GM23338 (cell line): ENCODE data around the gene MYD88. TPM values are rescaled to one million over a fixed set of nuclear protein-coding genes. Genes with fewer than 3 reads are reported as not detected.

ENCODE experiments used
- ATAC-seq: fragments of 200-7000 bp; cut with Tn5 transposase; 3 replicates; pipeline ENCODE4 v1.9.1; 2020
- DNase-seq: peaks from one replicate; pipeline ENCODE4 v3.0.0-alpha.2; 2015; ENCODE audit warnings: low spot score
- H2AFZ ChIP-seq: fragments of 200-600 bp; sonication (generic); 2 replicates; pipeline ENCODE4 v1.8.0; 2016; ENCODE audit warnings: antibody characterized with exemption, mild to moderate bottlenecking, moderate library complexity
- H3F3A ChIP-seq: fragments of 200-600 bp; sonication (generic); replicated peaks from 2 replicates; pipeline ENCODE4 v1.8.0; 2017; ENCODE audit warnings: antibody characterized with exemption, mixed run types, low read depth
- H3K27ac ChIP-seq: fragments of 200-600 bp; sonication (generic); 2 replicates; pipeline ENCODE4 v1.6.1; 2016; ENCODE audit warnings: low read depth
- H3K27me3 ChIP-seq: fragments of 200-600 bp; sonication (generic); 2 replicates; pipeline ENCODE4 v1.8.0; 2016; ENCODE audit warnings: mild to moderate bottlenecking, mixed run types, moderate library complexity; ENCODE audit not compliant: insufficient read depth
- H3K36me3 ChIP-seq: fragments of 200-600 bp; sonication (generic); 2 replicates; pipeline ENCODE4 v1.8.0; 2016; ENCODE audit warnings: mild to moderate bottlenecking; ENCODE audit not compliant: insufficient read depth
- H3K4me1 ChIP-seq: fragments of 200-600 bp; sonication (generic); 2 replicates; pipeline ENCODE4 v1.8.0; 2016; ENCODE audit warnings: mild to moderate bottlenecking, moderate library complexity; ENCODE audit not compliant: insufficient read depth
- H3K4me2 ChIP-seq: fragments of 200-600 bp; sonication (generic); 2 replicates; pipeline ENCODE4 v1.7.1; 2017; ENCODE audit warnings: mixed run types
- H3K4me3 ChIP-seq: fragments of 200-600 bp; sonication (generic); 2 replicates; pipeline ENCODE4 v1.6.1; 2016; ENCODE audit warnings: mixed run types
- H3K79me2 ChIP-seq: fragments of 200-600 bp; sonication (generic); replicated peaks from 2 replicates; pipeline ENCODE4 v1.8.0; 2017; ENCODE audit warnings: mild to moderate bottlenecking; ENCODE audit not compliant: insufficient read depth
- H3K9me2 ChIP-seq: fragments of 200-600 bp; sonication (generic); 2 replicates; pipeline ENCODE4 v1.8.0; 2017; ENCODE audit not compliant: insufficient read depth
- H4K20me1 ChIP-seq: fragments of 200-600 bp; sonication (generic); replicated peaks from 2 replicates; pipeline ENCODE4 v1.8.0; 2017; ENCODE audit warnings: mild to moderate bottlenecking; ENCODE audit not compliant: insufficient read depth
- H3K27ac Mint-ChIP-seq: 2 replicates; pipeline ENCODE4 v1.8.0; 2020; ENCODE audit warnings: inconsistent platforms, mild to moderate bottlenecking, moderate library complexity, mixed read lengths
- H3K27me3 Mint-ChIP-seq: 3 replicates; pipeline ENCODE4 v1.8.0; 2022; ENCODE audit warnings: low read depth, mild to moderate bottlenecking, moderate library complexity, mixed read lengths, inconsistent platforms; ENCODE audit not compliant: insufficient read depth, poor library complexity
- H3K36me3 Mint-ChIP-seq: 3 replicates; pipeline ENCODE4 v1.8.0; 2021; ENCODE audit warnings: low read depth, mild to moderate bottlenecking, inconsistent platforms, moderate library complexity, mixed read lengths
- H3K4me1 Mint-ChIP-seq: 3 replicates; pipeline ENCODE4 v1.8.0; 2020; ENCODE audit warnings: mild to moderate bottlenecking, inconsistent platforms, mixed read lengths
- H3K4me3 Mint-ChIP-seq: 3 replicates; pipeline ENCODE4 v1.8.0; 2021; ENCODE audit warnings: moderate library complexity, mild to moderate bottlenecking, inconsistent platforms, mixed read lengths
- H3K9me3 Mint-ChIP-seq: 3 replicates; pipeline ENCODE4 v1.8.0; 2020; ENCODE audit warnings: moderate library complexity, mild to moderate bottlenecking, inconsistent platforms, mixed read lengths
- CREB1 ChIP-seq: fragments of 250-450 bp; sonication (Bioruptor Pico); IDR thresholded peaks from 2 replicates; pipeline ENCODE4 v1.5.0; 2020; ENCODE audit warnings: low read depth, mild to moderate bottlenecking, moderate library complexity
- EZH2 ChIP-seq: fragments of 200-600 bp; sonication (generic); IDR thresholded peaks from one replicate; pipeline ENCODE4 v1.8.0; 2017; ENCODE audit warnings: antibody characterized with exemption, mild to moderate bottlenecking, low read depth; ENCODE audit not compliant: unreplicated experiment
- EZH2phosphoT487 ChIP-seq: fragments of 200-600 bp; sonication (generic); IDR thresholded peaks from one replicate; pipeline ENCODE4 v1.8.1; 2018; ENCODE audit warnings: antibody characterized with exemption; ENCODE audit not compliant: unreplicated experiment
- JUNB ChIP-seq: IDR thresholded peaks from one replicate; pipeline ENCODE4 v1.6.1; 2016; ENCODE audit warnings: antibody characterized with exemption; ENCODE audit not compliant: unreplicated experiment
- NANOG ChIP-seq: IDR thresholded peaks from 2 replicates; pipeline ENCODE4 v1.6.1; 2016; ENCODE audit warnings: antibody characterized with exemption, borderline replicate concordance
- POLR2AphosphoS5 ChIP-seq: IDR thresholded peaks from 2 replicates; pipeline ENCODE4 v1.6.1; 2016; ENCODE audit warnings: antibody characterized with exemption, low read depth
- STAT1 ChIP-seq: IDR thresholded peaks from one replicate; pipeline ENCODE4 v1.6.1; 2016; ENCODE audit warnings: antibody characterized with exemption; ENCODE audit not compliant: unreplicated experiment
- ZNF114 ChIP-seq: fragments of 250-450 bp; sonication (Bioruptor Pico); IDR thresholded peaks from 2 replicates; pipeline ENCODE4 v1.5.0; 2020; ENCODE audit warnings: mild to moderate bottlenecking, moderate library complexity
- ZNF331 ChIP-seq: fragments of 250-450 bp; sonication (Bioruptor Pico); IDR thresholded peaks from 2 replicates; pipeline ENCODE4 v1.5.0; 2020; ENCODE audit warnings: low read depth, mild to moderate bottlenecking, moderate library complexity
- polyA plus RNA-seq: library from polyadenylated mRNA; unstranded; fragments of >200 nt; fragmentation: Nextera tagmentation; extraction: Ambion mirVana; gene quantifications from 2 replicates; pipeline ENCODE4 v1.2.1, GENCODE V29; 2016
- total RNA-seq: library from RNA; depleted of rRNA; stranded (reverse); fragments of >200 nt; shearing (Covaris generic); gene quantifications from 2 replicates; pipeline ENCODE4 v1.2.3, GENCODE V29; 2014
- TF ChIP-seq, protein P1 (sequence below), 2 experiments: fragments of 200-600 bp in 1 of 2; sonication (generic) in 1 of 2; conservative IDR thresholded peaks; 2 replicates each; pipeline versions ENCODE4 v1.5.1 to v1.6.1; 2016 to 2017; ENCODE audit warnings: antibody characterized with exemption in 2 of 2, low read depth in 2 of 2, mild to moderate bottlenecking in 2 of 2, moderate library complexity in 1 of 2
- TF ChIP-seq, protein P2 (sequence below): fragments of 250-450 bp; sonication (Bioruptor Pico); IDR thresholded peaks from 2 replicates; pipeline ENCODE4 v1.5.0; 2020; ENCODE audit warnings: mild to moderate bottlenecking, moderate library complexity
- TF ChIP-seq, protein P3 (sequence below): IDR thresholded peaks from one replicate; pipeline ENCODE4 v1.6.1; 2018; ENCODE audit warnings: antibody characterized with exemption; ENCODE audit not compliant: unreplicated experiment
- TF ChIP-seq, protein P4 (sequence below): IDR thresholded peaks from 2 replicates; pipeline ENCODE4 v1.6.1; 2016; ENCODE audit warnings: antibody characterized with exemption

MYD88 gene
- total and polyA plus RNA-seq, 2 experiments from 2014 or later, result 15.5 to 26.0 TPM

DNA sequence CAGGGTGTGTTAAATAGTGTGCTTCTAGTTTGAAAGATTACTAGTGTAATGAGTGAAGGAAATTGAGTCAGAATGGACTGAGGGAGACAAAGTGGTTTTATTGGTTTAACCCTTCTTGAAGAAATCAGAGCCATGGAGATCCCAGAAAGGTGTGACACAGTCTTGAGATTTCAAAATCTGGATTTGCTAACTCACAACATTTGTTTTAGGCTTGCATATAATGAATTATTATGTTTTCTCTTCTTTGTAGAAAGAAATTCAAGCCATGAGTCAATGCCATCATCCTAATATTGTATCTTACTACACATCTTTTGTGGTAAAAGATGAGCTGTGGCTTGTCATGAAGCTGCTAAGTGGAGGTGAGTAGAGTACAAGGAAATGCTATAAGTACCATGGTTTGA, 52.0 kb downstream of the MYD88 start:
- H2AFZ ChIP-seq, result no peak overlapping the region
- no peak overlapping the region for H3K27ac Mint-ChIP-seq
- H3K4me1 ChIP-seq, result no peaks in the 10 kb centered on the region
- no peaks in the 10 kb centered on the region for H3K9me2 ChIP-seq
- H3K4me1 Mint-ChIP-seq, result no peaks in the 10 kb centered on the region
- DNase-seq (no peak), ATAC-seq (no peak)
- peaks cover 4% of the 10 kb centered on the region; the same call in 1 of the 2 replicates for H4K20me1 ChIP-seq
- no peak overlapping the region for H3K4me2 ChIP-seq
- H3F3A ChIP-seq, result no peaks in the 10 kb centered on the region
- H3K4me3 ChIP-seq, result no peak overlapping the region
- H3K36me3 ChIP-seq, result peaks cover 5% of the 10 kb centered on the region
- peaks cover 18% of the 10 kb centered on the region for H3K36me3 Mint-ChIP-seq
- H3K9me3 Mint-ChIP-seq, result no peaks in the 10 kb centered on the region
- no peaks in the 10 kb centered on the region for H3K27me3 ChIP-seq
- no peak overlapping the region for H3K27ac ChIP-seq
- 0 out of 2 replicates have a peak, but pooled peaks cover 3% of the 10 kb centered on the region for H3K79me2 ChIP-seq
- H3K27me3 Mint-ChIP-seq, result no peaks in the 10 kb centered on the region
- no peak overlapping the region for H3K4me3 Mint-ChIP-seq
- TF ChIP-seq, protein P1, sequence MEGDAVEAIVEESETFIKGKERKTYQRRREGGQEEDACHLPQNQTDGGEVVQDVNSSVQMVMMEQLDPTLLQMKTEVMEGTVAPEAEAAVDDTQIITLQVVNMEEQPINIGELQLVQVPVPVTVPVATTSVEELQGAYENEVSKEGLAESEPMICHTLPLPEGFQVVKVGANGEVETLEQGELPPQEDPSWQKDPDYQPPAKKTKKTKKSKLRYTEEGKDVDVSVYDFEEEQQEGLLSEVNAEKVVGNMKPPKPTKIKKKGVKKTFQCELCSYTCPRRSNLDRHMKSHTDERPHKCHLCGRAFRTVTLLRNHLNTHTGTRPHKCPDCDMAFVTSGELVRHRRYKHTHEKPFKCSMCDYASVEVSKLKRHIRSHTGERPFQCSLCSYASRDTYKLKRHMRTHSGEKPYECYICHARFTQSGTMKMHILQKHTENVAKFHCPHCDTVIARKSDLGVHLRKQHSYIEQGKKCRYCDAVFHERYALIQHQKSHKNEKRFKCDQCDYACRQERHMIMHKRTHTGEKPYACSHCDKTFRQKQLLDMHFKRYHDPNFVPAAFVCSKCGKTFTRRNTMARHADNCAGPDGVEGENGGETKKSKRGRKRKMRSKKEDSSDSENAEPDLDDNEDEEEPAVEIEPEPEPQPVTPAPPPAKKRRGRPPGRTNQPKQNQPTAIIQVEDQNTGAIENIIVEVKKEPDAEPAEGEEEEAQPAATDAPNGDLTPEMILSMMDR (conservative IDR thresholded peaks at IDR 0.05; ENCODE audit: low read depth in 2 of 2), result no peak
- no peak for TF ChIP-seq CREB1
- TF ChIP-seq POLR2AphosphoS5, result no peak
- TF ChIP-seq STAT1, result no peak
- TF ChIP-seq EZH2, result no peak
- no peak for TF ChIP-seq JUNB
- TF ChIP-seq, protein P2, sequence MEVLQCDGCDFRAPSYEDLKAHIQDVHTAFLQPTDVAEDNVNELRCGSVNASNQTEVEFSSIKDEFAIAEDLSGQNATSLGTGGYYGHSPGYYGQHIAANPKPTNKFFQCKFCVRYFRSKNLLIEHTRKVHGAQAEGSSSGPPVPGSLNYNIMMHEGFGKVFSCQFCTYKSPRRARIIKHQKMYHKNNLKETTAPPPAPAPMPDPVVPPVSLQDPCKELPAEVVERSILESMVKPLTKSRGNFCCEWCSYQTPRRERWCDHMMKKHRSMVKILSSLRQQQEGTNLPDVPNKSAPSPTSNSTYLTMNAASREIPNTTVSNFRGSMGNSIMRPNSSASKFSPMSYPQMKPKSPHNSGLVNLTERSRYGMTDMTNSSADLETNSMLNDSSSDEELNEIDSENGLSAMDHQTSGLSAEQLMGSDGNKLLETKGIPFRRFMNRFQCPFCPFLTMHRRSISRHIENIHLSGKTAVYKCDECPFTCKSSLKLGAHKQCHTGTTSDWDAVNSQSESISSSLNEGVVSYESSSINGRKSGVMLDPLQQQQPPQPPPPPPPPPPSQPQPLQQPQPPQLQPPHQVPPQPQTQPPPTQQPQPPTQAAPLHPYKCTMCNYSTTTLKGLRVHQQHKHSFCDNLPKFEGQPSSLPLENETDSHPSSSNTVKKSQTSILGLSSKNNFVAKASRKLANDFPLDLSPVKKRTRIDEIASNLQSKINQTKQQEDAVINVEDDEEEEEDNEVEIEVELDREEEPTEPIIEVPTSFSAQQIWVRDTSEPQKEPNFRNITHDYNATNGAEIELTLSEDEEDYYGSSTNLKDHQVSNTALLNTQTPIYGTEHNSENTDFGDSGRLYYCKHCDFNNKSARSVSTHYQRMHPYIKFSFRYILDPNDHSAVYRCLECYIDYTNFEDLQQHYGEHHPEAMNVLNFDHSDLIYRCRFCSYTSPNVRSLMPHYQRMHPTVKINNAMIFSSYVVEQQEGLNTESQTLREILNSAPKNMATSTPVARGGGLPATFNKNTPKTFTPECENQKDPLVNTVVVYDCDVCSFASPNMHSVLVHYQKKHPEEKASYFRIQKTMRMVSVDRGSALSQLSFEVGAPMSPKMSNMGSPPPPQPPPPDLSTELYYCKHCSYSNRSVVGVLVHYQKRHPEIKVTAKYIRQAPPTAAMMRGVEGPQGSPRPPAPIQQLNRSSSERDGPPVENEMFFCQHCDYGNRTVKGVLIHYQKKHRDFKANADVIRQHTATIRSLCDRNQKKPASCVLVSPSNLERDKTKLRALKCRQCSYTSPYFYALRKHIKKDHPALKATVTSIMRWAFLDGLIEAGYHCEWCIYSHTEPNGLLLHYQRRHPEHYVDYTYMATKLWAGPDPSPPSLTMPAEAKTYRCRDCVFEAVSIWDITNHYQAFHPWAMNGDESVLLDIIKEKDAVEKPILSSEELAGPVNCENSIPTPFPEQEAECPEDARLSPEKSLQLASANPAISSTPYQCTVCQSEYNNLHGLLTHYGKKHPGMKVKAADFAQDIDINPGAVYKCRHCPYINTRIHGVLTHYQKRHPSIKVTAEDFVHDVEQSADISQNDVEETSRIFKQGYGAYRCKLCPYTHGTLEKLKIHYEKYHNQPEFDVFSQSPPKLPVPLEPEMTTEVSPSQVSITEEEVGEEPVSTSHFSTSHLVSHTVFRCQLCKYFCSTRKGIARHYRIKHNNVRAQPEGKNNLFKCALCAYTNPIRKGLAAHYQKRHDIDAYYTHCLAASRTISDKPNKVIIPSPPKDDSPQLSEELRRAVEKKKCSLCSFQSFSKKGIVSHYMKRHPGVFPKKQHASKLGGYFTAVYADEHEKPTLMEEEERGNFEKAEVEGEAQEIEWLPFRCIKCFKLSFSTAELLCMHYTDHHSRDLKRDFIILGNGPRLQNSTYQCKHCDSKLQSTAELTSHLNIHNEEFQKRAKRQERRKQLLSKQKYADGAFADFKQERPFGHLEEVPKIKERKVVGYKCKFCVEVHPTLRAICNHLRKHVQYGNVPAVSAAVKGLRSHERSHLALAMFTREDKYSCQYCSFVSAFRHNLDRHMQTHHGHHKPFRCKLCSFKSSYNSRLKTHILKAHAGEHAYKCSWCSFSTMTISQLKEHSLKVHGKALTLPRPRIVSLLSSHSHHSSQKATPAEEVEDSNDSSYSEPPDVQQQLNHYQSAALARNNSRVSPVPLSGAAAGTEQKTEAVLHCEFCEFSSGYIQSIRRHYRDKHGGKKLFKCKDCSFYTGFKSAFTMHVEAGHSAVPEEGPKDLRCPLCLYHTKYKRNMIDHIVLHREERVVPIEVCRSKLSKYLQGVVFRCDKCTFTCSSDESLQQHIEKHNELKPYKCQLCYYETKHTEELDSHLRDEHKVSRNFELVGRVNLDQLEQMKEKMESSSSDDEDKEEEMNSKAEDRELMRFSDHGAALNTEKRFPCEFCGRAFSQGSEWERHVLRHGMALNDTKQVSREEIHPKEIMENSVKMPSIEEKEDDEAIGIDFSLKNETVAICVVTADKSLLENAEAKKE (CRISPR knock-in tag), result no peak
- TF ChIP-seq ZNF331 (CRISPR knock-in tag), result no peak
- TF ChIP-seq NANOG, result no peak
- TF ChIP-seq, protein P3, sequence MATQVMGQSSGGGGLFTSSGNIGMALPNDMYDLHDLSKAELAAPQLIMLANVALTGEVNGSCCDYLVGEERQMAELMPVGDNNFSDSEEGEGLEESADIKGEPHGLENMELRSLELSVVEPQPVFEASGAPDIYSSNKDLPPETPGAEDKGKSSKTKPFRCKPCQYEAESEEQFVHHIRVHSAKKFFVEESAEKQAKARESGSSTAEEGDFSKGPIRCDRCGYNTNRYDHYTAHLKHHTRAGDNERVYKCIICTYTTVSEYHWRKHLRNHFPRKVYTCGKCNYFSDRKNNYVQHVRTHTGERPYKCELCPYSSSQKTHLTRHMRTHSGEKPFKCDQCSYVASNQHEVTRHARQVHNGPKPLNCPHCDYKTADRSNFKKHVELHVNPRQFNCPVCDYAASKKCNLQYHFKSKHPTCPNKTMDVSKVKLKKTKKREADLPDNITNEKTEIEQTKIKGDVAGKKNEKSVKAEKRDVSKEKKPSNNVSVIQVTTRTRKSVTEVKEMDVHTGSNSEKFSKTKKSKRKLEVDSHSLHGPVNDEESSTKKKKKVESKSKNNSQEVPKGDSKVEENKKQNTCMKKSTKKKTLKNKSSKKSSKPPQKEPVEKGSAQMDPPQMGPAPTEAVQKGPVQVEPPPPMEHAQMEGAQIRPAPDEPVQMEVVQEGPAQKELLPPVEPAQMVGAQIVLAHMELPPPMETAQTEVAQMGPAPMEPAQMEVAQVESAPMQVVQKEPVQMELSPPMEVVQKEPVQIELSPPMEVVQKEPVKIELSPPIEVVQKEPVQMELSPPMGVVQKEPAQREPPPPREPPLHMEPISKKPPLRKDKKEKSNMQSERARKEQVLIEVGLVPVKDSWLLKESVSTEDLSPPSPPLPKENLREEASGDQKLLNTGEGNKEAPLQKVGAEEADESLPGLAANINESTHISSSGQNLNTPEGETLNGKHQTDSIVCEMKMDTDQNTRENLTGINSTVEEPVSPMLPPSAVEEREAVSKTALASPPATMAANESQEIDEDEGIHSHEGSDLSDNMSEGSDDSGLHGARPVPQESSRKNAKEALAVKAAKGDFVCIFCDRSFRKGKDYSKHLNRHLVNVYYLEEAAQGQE, result no peak
- TF ChIP-seq, protein P4, sequence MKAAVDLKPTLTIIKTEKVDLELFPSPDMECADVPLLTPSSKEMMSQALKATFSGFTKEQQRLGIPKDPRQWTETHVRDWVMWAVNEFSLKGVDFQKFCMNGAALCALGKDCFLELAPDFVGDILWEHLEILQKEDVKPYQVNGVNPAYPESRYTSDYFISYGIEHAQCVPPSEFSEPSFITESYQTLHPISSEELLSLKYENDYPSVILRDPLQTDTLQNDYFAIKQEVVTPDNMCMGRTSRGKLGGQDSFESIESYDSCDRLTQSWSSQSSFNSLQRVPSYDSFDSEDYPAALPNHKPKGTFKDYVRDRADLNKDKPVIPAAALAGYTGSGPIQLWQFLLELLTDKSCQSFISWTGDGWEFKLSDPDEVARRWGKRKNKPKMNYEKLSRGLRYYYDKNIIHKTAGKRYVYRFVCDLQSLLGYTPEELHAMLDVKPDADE, result no peak
- TF ChIP-seq EZH2phosphoT487, result no peak
- no peak for TF ChIP-seq ZNF114 (CRISPR knock-in tag)
